ENCODE data around the gene CDK19. TPM values are rescaled to one million over a fixed set of nuclear protein-coding genes. Genes with fewer than 3 reads are reported as not detected.
"Not testable (repeated sequence)": the region's sequence is repeated elsewhere in the genome, so short reads cannot be mapped to it uniquely, and the experiment has no call there.

Gene CDK19
- total RNA-seq, 1 donor from 2014 or later = 19.0 TPM

DNA sequence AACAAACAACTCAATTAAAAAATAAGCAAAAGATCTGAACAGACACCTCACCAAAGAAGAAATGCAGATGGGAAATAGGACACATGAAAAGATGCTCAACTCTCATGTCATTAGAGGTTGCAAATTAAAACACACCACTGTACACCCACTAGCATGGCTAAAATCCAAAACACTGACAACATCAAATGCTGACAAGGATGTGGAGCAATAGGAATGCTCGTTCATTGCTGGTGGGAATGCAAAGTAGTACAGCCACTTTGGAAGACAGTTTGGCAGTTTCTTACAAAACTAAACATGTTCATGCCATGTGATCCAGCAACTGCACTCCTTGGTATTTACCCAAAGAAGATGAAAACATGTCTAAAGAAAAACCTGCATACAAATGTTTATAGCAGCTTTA, 47.2 kb downstream of the CDK19 start:
- H3K36me3 Mint-ChIP-seq (ENCODE audit: low read depth, unreplicated experiment) = peaks cover 18% of the 10 kb centered on the region
- peaks cover 2% of the 10 kb centered on the region for H3K4me1 Mint-ChIP-seq (ENCODE audit: unreplicated experiment)
- no peak overlapping the region for H3K4me3 Mint-ChIP-seq (ENCODE audit: unreplicated experiment)
- H3K9me3 Mint-ChIP-seq (ENCODE audit: unreplicated experiment) = no peaks in the 10 kb centered on the region
- TF ChIP-seq, protein P1, sequence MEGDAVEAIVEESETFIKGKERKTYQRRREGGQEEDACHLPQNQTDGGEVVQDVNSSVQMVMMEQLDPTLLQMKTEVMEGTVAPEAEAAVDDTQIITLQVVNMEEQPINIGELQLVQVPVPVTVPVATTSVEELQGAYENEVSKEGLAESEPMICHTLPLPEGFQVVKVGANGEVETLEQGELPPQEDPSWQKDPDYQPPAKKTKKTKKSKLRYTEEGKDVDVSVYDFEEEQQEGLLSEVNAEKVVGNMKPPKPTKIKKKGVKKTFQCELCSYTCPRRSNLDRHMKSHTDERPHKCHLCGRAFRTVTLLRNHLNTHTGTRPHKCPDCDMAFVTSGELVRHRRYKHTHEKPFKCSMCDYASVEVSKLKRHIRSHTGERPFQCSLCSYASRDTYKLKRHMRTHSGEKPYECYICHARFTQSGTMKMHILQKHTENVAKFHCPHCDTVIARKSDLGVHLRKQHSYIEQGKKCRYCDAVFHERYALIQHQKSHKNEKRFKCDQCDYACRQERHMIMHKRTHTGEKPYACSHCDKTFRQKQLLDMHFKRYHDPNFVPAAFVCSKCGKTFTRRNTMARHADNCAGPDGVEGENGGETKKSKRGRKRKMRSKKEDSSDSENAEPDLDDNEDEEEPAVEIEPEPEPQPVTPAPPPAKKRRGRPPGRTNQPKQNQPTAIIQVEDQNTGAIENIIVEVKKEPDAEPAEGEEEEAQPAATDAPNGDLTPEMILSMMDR (IDR thresholded peaks at IDR 0.05; ENCODE audit: unreplicated experiment) = no peak
- peaks cover 2% of the 10 kb centered on the region for H3K27me3 Mint-ChIP-seq (ENCODE audit: unreplicated experiment)
- no peak overlapping the region for H3K27ac Mint-ChIP-seq (ENCODE audit: unreplicated experiment)
- DNase-seq (ENCODE audit: low spot score) = no peak

GRCh38 chr6:110761371-110761770, 53.9 kb downstream of the CDK19 start:
- no peak for DNase-seq (ENCODE audit: low spot score)
- Mint-ChIP-seq H3K27me3 (ENCODE audit: unreplicated experiment) (peaks cover 2% of the 10 kb centered on the region), H3K9me3 (ENCODE audit: unreplicated experiment) (no peaks in the 10 kb centered on the region), H3K4me1 (ENCODE audit: unreplicated experiment) (no peaks in the 10 kb centered on the region), H3K36me3 (ENCODE audit: low read depth, unreplicated experiment) (no peaks in the 10 kb centered on the region), H3K27ac (ENCODE audit: unreplicated experiment) (no peak overlapping the region), H3K4me3 (ENCODE audit: unreplicated experiment) (no peak overlapping the region)
- TF ChIP-seq, protein P1 (IDR thresholded peaks at IDR 0.05; ENCODE audit: unreplicated experiment) = no peak

- H3K27ac Mint-ChIP-seq (ENCODE audit: unreplicated experiment) = no peak overlapping the region
- no peaks in the 10 kb centered on the region for H3K36me3 Mint-ChIP-seq (ENCODE audit: low read depth, unreplicated experiment)
- H3K9me3 Mint-ChIP-seq (ENCODE audit: unreplicated experiment) = no peaks in the 10 kb centered on the region
- DNase-seq (ENCODE audit: low spot score) = no peak
- H3K4me1 Mint-ChIP-seq (ENCODE audit: unreplicated experiment) = no peaks in the 10 kb centered on the region
- H3K27me3 Mint-ChIP-seq (ENCODE audit: unreplicated experiment) = peaks cover 2% of the 10 kb centered on the region
- TF ChIP-seq, protein P1 (IDR thresholded peaks at IDR 0.05; ENCODE audit: unreplicated experiment) = no peak
- H3K4me3 Mint-ChIP-seq (ENCODE audit: unreplicated experiment) = no peak overlapping the region
Observed at GRCh38 chr6:110760589-110760988, 54.7 kb downstream of the CDK19 start.

DNA sequence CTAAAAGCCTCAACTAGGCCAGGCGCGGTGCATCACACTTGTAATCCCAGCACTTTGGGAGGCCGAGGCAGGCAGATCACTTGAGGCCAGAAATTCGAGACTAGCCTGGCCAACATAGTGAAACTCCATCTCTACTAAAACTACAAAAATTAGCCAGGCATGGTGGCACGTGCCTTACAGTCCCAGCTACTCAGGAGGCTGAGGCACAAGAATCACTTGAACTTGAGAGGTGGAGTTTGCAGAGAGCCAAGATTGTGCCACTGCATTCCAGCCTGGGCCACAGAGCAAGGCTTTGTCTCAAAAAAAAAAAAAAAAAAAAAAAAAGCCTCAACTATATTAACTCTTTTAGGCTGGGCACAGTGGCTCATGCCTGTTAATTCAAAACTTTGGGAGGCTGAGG, 55.2 kb downstream of the CDK19 start:
- not testable (repeated sequence) for H3K27ac Mint-ChIP-seq (ENCODE audit: unreplicated experiment); H3K27me3 Mint-ChIP-seq (ENCODE audit: unreplicated experiment); H3K9me3 Mint-ChIP-seq (ENCODE audit: unreplicated experiment); H3K36me3 Mint-ChIP-seq (ENCODE audit: low read depth, unreplicated experiment); H3K4me3 Mint-ChIP-seq (ENCODE audit: unreplicated experiment); DNase-seq (ENCODE audit: low spot score); H3K4me1 Mint-ChIP-seq (ENCODE audit: unreplicated experiment)

GRCh38 chr6:110757926-110758325, 57.3 kb downstream of the CDK19 start:
- Mint-ChIP-seq H3K4me1 (ENCODE audit: unreplicated experiment) (no peaks in the 10 kb centered on the region), H3K27ac (ENCODE audit: unreplicated experiment) (no peak overlapping the region), H3K4me3 (ENCODE audit: unreplicated experiment) (no peak overlapping the region), H3K27me3 (ENCODE audit: unreplicated experiment) (peaks cover 2% of the 10 kb centered on the region), H3K36me3 (ENCODE audit: low read depth, unreplicated experiment) (no peaks in the 10 kb centered on the region), H3K9me3 (ENCODE audit: unreplicated experiment) (no peaks in the 10 kb centered on the region)
- DNase-seq (ENCODE audit: low spot score) = no peak
- TF ChIP-seq, protein P1 (IDR thresholded peaks at IDR 0.05; ENCODE audit: unreplicated experiment) = no peak

- no peaks in the 10 kb centered on the region for H3K9me3 Mint-ChIP-seq (ENCODE audit: unreplicated experiment)
- H3K4me3 Mint-ChIP-seq (ENCODE audit: unreplicated experiment) = no peak overlapping the region
- no peak overlapping the region for H3K27ac Mint-ChIP-seq (ENCODE audit: unreplicated experiment)
- peaks cover 2% of the 10 kb centered on the region for H3K27me3 Mint-ChIP-seq (ENCODE audit: unreplicated experiment)
- no peak for DNase-seq (ENCODE audit: low spot score)
- TF ChIP-seq, protein P1 (IDR thresholded peaks at IDR 0.05; ENCODE audit: unreplicated experiment) = no peak
- no peaks in the 10 kb centered on the region for H3K36me3 Mint-ChIP-seq (ENCODE audit: low read depth, unreplicated experiment)
- no peaks in the 10 kb centered on the region for H3K4me1 Mint-ChIP-seq (ENCODE audit: unreplicated experiment)
Observed at GRCh38 chr6:110756817-110757216, 58.5 kb downstream of the CDK19 start.

Data from endothelial cell (in vitro differentiated cells).